Lower leg skin (tissue), 4 donors: Measurements from ENCODE around the gene CCDC188. TPM values are rescaled to one million over a fixed set of nuclear protein-coding genes. Genes with fewer than 3 reads are reported as not detected.
A peak's percentile ranks its signal among the peaks of the same experiment; 100 is the strongest.

Source experiments
- DNase-seq, 2 donors: peaks; one replicate each; pipeline ENCODE4 v3.0.0-alpha.2; 2019; ENCODE audit warnings: low spot score in 2 of 2
- H3K4me3 ChIP-seq: fragments of 200-600 bp; sonication (generic); 2 replicates; pipeline ENCODE4 v1.5.1; 2017; ENCODE audit warnings: mild to moderate bottlenecking, low read depth; ENCODE audit not compliant: poor library complexity, severe bottlenecking
- POLR2A ChIP-seq, 2 donors: fragments of 450-650 bp; IDR thresholded peaks; one replicate each; pipeline ENCODE4 v1.6.1; 2016 to 2017; ENCODE audit warnings: antibody characterized with exemption in 2 of 2, mild to moderate bottlenecking in 1 of 2, moderate library complexity in 1 of 2
- WGBS, 2 donors: methylation state at CpG; one replicate each; pipeline ENCODE4 v1.1.5; 2018; 5-methylcytosine and 5-hydroxymethylcytosine counted together
- intact Hi-C: fragments of 100-400 bp; cut with DNase I; formaldehyde crosslinking; loops from one replicate; pipeline ENCODE4 v1.15.0; 2023; ENCODE audit warnings: low total_unique reads
- total RNA-seq, 4 donors: library from RNA; depleted of rRNA; stranded (reverse); fragments of >200 nt; gene quantifications; one replicate each; pipeline ENCODE4 v1.1.0, GENCODE V29; 2016
- TF ChIP-seq, protein P1 (sequence below), 3 donors: fragments of 450-650 bp; IDR thresholded peaks; one replicate each; pipeline ENCODE4 v1.5.1; 2016; ENCODE audit warnings: antibody characterized with exemption in 3 of 3, mild to moderate bottlenecking in 3 of 3, moderate library complexity in 2 of 3

The CCDC188 gene
- total RNA-seq, 4 donors from 2014 or later, result 0.16 to 2.1 (median 1.7) TPM; not detected in 1

DNA sequence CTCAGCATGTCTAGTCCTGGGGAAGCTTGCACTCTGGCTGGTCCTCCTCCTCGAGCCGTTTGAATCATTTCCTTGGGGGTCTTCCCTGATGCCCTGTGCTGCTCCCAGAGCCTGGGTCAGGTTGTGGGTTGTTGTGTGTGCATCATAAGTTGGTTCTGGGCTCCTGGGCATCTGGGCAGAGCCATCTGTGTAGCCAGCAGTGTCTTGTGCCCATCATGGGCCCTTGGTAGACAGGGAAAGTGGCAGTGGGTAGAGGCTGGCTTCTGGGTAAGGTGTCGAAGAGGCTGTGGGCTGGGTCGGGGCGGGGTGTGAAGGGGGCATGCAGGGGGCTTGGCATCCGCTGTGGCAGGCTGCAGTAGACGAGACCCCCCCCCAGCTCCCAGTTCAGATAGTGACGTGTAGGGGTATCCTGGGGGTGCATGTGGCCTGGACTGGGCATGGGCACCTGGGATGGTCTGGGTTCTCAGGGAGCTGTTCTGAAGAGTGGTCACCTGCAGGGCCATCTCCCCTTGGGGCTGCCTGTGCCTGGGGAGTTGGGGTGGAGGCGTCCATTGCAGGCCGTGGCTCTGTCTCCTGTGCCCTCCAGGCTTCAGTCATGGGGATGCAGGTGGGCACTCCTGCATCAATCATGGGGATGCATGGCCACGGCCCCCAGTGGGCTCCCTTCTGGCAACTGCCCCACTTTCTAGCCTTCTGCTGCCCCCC lies 26.6 kb downstream of the CCDC188 start:
- 88 to 89% methylated on average over 9 to 11 of the region's 11 CpGs for WGBS, 2 donors
- no peak overlapping the region for H3K4me3 ChIP-seq
- DNase-seq, result no peak
- TF ChIP-seq, protein P1, sequence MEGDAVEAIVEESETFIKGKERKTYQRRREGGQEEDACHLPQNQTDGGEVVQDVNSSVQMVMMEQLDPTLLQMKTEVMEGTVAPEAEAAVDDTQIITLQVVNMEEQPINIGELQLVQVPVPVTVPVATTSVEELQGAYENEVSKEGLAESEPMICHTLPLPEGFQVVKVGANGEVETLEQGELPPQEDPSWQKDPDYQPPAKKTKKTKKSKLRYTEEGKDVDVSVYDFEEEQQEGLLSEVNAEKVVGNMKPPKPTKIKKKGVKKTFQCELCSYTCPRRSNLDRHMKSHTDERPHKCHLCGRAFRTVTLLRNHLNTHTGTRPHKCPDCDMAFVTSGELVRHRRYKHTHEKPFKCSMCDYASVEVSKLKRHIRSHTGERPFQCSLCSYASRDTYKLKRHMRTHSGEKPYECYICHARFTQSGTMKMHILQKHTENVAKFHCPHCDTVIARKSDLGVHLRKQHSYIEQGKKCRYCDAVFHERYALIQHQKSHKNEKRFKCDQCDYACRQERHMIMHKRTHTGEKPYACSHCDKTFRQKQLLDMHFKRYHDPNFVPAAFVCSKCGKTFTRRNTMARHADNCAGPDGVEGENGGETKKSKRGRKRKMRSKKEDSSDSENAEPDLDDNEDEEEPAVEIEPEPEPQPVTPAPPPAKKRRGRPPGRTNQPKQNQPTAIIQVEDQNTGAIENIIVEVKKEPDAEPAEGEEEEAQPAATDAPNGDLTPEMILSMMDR (IDR thresholded peaks at IDR 0.05), result no peak
- intact Hi-C loops, result no loop called here

DNA sequence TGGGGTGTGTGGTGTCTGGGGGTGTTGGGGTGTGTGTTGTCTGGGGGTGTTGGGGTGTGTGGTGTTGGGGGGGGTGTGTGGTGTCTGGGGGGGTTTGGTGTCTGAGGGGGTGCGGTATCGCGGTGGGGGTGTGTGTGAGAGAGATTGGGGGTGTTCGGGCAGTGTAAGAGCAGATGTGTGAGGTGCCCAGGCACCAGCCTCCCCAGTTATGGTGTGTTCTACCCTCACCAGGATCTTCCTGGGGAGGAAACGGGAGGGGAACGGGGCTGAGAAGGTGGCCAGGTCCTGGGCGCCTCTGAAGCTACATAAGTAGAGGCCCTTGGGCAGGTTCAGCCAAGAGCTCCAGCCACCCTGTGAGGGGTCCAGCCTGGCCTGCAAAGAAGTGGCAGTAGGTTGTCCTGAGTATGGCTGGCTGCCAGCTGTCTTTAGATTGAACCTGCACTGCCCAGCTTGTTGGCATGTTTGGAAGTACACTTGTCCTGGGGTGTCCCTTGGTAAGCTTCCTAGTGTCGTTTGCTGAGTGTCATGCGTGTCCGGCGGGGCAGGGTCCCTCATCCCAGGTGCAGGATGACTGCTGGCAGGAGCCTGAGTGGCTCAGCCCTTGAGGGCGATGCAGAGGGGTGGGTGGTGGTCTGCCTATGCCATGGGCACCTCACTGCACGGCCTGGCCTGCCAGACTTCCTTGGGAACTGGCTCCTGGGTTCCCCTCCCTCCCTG lies 27.3 kb downstream of the CCDC188 start:
- intact Hi-C loops, result no loop called here
- no peak for DNase-seq
- TF ChIP-seq, protein P1 (IDR thresholded peaks at IDR 0.05), result no peak
- no peak for TF ChIP-seq POLR2A (IDR thresholded peaks at IDR 0.05)
- no peak overlapping the region for H3K4me3 ChIP-seq
- WGBS, 2 donors, result 90 to 96% methylated on average over 8 to 13 of the region's 13 CpGs

GRCh38 chr22:20121856-20122415 lies 28.9 kb downstream of the CCDC188 start:
- 96 to 97% methylated on average over 22 of the region's 22 CpGs for WGBS, 2 donors

DNA sequence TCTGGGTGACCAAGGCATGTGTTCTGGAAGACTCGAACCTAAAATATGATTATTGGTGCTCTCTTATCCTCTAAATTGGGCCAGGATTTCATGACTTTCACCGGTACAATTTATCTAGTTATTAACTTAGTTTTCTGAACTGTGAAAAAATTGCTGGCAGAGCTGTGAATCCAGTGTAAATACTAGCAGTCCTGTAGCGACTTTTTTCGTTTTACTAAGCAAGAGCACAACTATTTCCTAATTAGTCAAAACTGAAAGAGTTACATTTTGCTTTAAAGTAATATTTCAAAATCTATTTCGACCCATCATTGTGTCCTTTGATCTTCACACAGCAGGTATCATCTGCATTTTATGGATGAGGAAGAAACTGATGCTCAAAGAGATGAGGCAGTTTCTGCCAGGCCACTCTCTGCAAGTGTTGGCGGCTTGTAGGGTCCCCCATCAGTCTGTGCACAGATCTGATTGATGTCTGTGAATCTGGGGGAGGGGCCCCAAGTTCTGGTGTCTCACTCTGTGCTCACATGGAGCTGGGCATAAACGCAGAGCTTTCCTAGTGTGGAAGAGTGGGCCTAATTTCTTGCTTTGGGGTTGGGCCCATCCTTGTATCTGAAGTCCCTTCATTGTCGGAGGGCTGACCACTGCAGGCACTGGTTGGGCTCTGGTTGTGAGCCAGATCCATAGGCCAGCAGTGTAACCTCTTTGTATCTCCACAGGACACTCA lies 32.4 kb downstream of the CCDC188 start:
- 17 to 19% methylated on average over 8 of the region's 8 CpGs for WGBS, 2 donors
- H3K4me3 ChIP-seq, result peak overlapping the region; percentile 59
- intact Hi-C loops, result no loop called here
- DNase-seq, result no peak
- TF ChIP-seq POLR2A (IDR thresholded peaks at IDR 0.05), result no peak
- TF ChIP-seq, protein P1 (IDR thresholded peaks at IDR 0.05), result no peak

More at GRCh38 chr22:20121856-20122415, 28.9 kb downstream of the CCDC188 start:
- no peak overlapping the region for H3K4me3 ChIP-seq
- intact Hi-C loops, result no loop called here
- no peak for DNase-seq
- TF ChIP-seq, protein P1 (IDR thresholded peaks at IDR 0.05), result no peak
- TF ChIP-seq POLR2A (IDR thresholded peaks at IDR 0.05), result no peak

DNA sequence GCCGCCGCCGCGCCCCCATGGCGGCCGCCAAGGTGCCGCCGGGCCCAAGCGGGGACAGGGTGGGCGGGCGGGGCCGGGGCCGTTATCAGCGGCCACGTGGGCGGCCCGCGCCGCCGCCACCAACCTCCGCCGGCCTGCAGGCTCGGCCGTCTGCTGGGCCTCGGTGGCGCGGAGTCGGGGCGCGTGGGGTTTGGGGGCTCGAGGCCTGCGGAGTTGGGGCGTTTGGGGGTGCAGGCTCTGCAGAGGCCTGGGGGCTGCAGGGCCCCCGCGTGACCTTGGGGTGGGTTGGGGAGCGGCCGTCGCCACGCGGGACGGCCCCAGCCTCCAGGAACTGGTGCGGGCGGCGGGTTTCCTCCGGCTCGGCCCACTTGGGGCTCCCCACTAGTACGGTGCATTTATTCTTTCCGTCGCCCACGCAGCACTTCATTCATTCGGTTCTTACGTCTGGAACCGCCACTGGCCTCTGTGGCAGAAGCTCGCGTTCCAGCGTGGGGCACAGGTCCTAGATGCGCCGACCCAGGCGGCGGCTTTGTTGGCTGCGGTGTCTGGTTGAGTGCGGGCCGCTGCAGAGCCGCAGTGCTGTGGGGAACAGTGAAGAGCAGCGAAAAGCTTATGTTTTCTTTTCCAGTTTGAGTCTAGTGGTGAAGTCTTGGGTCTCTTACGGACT lies 33.1 kb downstream of the CCDC188 start:
- DNase-seq, result no peak
- H3K4me3 ChIP-seq, result peak overlapping the region; percentile 59
- intact Hi-C loops, result no loop called here
- TF ChIP-seq, protein P1 (IDR thresholded peaks at IDR 0.05), result no peak
- TF ChIP-seq POLR2A (IDR thresholded peaks at IDR 0.05), result no peak
- 0 to 1% methylated on average over 37 to 38 of the region's 66 CpGs for WGBS, 2 donors
